ENCODE data around the gene PHAX.

PHAX gene

GRCh38 chr5:126624534-126624933 lies 23.8 kb downstream of the PHAX start:
- no peak overlapping the region for H3K4me3 ChIP-seq (ENCODE audit: low read length)
- TF ChIP-seq CTCF (conservative IDR thresholded peaks at IDR 0.05; ENCODE audit: low read depth, low read length), result no peak
- DNase-seq (ENCODE audit: low read depth), result no peak

GRCh38 chr5:126628102-126628501 lies 27.4 kb downstream of the PHAX start:
- no peak for TF ChIP-seq CTCF (conservative IDR thresholded peaks at IDR 0.05; ENCODE audit: low read depth, low read length)
- DNase-seq (ENCODE audit: low read depth), result no peak
- no peak overlapping the region for H3K4me3 ChIP-seq (ENCODE audit: low read length)

- no peak for TF ChIP-seq CTCF (conservative IDR thresholded peaks at IDR 0.05; ENCODE audit: low read depth, low read length)
- no peak overlapping the region for H3K4me3 ChIP-seq (ENCODE audit: low read length)
- DNase-seq (ENCODE audit: low read depth), result no peak
Measured at GRCh38 chr5:126631920-126632319, 31.2 kb downstream of the PHAX start.

- no peak for DNase-seq (ENCODE audit: low read depth)
- H3K4me3 ChIP-seq (ENCODE audit: low read length), result no peak overlapping the region
- no peak for TF ChIP-seq CTCF (conservative IDR thresholded peaks at IDR 0.05; ENCODE audit: low read depth, low read length)
Measured at GRCh38 chr5:126633552-126633951, 32.8 kb downstream of the PHAX start.

- H3K4me3 ChIP-seq (ENCODE audit: low read length), result no peak overlapping the region
- TF ChIP-seq CTCF (conservative IDR thresholded peaks at IDR 0.05; ENCODE audit: low read depth, low read length), result no peak
- DNase-seq (ENCODE audit: low read depth), result no peak
Measured at GRCh38 chr5:126635585-126635984, 34.8 kb downstream of the PHAX start.

GRCh38 chr5:126636956-126637355 lies 36.2 kb downstream of the PHAX start:
- DNase-seq (ENCODE audit: low read depth), result no peak
- H3K4me3 ChIP-seq (ENCODE audit: low read length), result no peak overlapping the region
- TF ChIP-seq CTCF (conservative IDR thresholded peaks at IDR 0.05; ENCODE audit: low read depth, low read length), result no peak

GRCh38 chr5:126640866-126641265 lies 40.1 kb downstream of the PHAX start:
- DNase-seq (ENCODE audit: low read depth), result no peak
- no peak for TF ChIP-seq CTCF (conservative IDR thresholded peaks at IDR 0.05; ENCODE audit: low read depth, low read length)
- no peak overlapping the region for H3K4me3 ChIP-seq (ENCODE audit: low read length)
